SKM-1 (cell line): ENCODE results near the gene ANKRD31.
"Not testable (repeated sequence)": the region's sequence is repeated elsewhere in the genome, so short reads cannot be mapped to it uniquely, and the experiment has no call there.

Source experiments
- DNase-seq: peaks from one replicate; lab custom pipeline; 2025; ENCODE audit not compliant: unreplicated experiment; lab: John Stamatoyannopoulos, UW

Gene ANKRD31, protein sequence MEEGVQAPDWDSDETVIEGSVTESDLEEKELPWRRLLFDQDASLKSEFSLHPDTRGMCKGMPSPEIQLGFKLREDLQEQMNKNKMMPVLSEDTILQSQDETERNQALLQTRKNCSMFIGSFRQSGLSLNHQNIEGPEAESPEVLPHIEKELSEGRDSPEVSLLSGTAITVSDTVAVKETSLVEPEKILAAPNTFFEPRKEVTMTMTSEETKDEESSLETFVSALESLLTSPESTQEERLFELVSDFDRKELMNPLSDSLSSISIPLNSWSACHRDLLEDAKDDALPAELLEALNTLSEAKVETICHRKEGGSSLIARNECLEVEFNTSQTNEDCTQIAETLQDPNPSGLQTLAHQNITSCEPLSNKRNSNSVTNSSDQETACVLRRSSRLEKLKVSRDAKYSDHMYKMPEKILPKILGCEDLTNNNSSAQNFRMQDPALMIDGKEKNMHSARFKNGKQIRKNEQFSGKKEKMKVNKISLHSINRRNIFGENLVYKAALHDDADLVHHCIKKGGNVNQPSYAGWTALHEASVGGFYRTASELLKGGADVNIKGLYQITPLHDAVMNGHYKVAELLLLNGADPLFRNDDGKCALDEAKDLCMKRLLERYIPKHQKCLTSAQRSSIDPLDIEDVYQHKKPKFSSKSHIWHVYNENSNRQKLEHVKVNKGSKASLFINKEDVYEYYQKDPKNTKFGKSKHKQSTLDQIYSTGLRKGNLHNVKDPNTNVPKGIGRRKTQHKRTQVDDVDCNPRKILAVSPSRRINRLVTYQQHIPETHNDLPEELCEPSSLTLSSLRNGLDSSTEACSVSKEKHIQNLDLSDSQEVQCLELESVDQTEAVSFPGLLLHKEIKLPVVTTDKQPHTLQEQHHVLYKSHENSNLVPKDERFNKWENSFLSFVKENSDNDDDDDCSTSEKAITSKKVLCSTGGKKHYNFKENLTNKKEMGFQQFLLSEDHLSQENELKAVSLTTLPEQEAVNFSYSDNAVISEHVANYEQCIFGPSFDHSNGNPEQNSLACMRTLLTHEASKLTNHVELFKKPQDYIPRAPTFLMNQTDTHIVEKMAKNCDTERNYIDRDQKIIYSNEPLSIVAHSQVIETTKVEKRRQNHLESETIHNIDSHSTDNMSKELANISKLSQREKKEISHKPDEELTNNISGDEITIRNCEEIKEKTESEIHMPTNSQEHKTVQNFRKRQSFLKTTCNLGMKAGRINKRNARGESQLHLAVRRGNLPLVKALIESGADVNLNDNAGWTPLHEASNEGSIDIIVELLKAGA (N-terminal part only)

GRCh38 chr5:75236322-75237316 is at the start of gene ANKRD31:
ANKRD31 (minus strand) TSS chr5:75236878; CDS start chr5:75236686, 192 bp downstream.
- DNase-seq: peak; percentile 52

- DNase-seq: no peak
Measured at GRCh38 chr5:75286211-75286773, 49.6 kb upstream of the ANKRD31 start.

- DNase-seq: no peak
Measured at GRCh38 chr5:75282581-75282980, 45.9 kb upstream of the ANKRD31 start.

GRCh38 chr5:75281716-75282465 is 45.2 kb upstream of the ANKRD31 start:
- no peak for DNase-seq

- DNase-seq: no peak
Measured at GRCh38 chr5:75279321-75279720, 42.6 kb upstream of the ANKRD31 start.

- DNase-seq: no peak
Measured at GRCh38 chr5:75277463-75277862, 40.8 kb upstream of the ANKRD31 start.

DNA sequence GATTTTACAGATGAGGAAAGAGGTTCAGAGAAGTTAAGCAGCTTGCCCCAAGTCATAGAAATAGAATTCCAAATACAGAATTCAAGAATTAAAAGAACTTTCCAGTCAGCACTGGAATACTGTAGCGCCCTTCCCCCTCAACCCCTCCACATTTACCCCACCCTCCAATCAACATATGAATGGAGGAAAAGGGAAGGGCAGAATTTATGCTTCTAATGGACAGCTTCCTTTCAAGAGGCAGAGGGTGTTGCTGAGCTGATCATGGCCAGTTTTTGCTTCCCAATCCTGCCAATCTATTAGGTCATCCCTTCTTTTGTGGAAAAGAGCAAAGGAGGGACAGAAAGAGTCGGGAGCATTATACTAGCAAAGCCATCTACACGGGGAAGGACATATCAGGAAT is 39.1 kb upstream of the ANKRD31 start:
- DNase-seq: no peak

- no peak for DNase-seq
Measured at GRCh38 chr5:75275147-75275546, 38.5 kb upstream of the ANKRD31 start.

GRCh38 chr5:75274486-75274885 is 37.8 kb upstream of the ANKRD31 start:
- DNase-seq: no peak

DNA sequence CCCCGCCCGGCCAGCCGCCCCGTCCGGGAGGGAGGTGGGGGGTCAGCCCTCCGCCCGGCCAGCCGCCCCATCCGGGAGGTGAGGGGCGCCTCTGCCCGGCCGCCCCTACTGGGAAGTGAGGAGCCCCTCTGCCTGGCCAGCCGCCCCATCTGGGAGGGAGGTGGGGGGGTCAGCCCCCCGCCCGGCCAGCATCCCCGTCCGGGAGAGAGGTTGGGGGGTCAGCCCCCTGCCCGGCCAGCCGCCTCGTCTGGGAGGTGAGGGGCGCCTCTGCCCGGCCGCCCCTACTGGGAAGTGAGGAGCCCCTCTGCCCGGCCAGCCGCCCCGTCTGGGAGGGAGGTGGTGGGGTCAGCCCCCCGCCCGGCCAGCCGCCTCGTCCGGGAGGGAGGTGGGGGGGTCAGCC is 33.9 kb upstream of the ANKRD31 start:
- not testable (repeated sequence) for DNase-seq

GRCh38 chr5:75265731-75266130 is 29.1 kb upstream of the ANKRD31 start:
- no peak for DNase-seq

DNA sequence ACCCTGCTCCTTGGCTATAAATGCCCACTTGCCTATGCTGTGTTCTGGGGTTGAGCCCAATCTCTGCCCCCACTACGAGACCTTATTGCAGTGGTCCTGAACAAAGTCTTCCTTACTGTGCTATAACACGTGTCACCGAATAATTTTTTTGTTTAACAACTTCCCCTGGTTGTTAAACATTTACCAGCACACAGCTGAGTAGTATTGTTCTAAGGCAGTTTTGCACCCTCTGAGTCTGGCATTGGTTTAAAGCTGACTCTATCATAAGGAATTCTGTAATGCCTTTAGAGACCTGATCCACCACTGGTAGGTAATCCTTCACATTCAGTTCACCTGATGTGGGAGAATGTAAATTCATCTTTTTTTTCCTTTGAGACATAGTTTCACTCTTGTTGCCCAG is 25.6 kb upstream of the ANKRD31 start:
- no peak for DNase-seq

- DNase-seq: no peak
Measured at GRCh38 chr5:75260708-75261107, 24.0 kb upstream of the ANKRD31 start.

- not testable (repeated sequence) for DNase-seq
Measured at GRCh38 chr5:75250452-75250851, 13.8 kb upstream of the ANKRD31 start.

- DNase-seq: no peak
Measured at GRCh38 chr5:75245023-75245422, 8.3 kb upstream of the ANKRD31 start.

DNA sequence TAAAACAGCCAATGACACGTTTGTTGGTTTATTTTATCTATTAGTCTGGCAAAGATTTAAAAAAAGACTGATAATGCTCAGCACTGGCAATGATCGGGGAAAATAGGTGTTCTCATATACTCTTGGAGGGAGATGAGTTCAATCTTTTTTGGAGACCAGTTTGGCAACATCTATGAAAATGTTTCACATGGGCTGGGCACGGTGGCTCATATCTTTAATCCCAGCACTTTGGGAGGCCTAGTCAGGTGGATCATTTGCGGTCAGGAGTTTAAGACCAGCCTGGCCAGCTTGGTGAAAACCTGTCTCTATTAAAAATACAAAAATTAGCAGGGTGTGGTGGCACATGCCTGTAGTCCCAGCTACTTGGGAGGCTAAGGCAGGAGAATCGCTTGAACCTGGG is 6.8 kb upstream of the ANKRD31 start:
- DNase-seq: no peak

DNA sequence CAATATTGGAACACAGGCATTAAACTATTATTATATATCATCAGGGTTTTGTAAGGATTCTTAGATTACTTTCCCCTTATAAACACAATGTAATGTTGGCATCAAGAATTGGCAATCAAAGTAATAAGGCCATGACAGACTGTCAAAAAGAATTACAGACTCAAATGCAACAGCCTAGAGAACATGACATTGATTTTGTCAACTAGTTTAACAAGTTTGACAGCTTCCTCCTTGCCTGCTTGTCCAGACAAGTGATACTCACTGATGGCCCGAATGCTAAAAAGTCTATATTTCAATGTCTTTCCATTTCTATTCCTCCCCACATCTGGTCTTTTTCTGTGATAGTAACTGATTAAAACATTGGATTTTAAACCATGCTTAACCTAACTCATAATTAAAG is 6.4 kb upstream of the ANKRD31 start:
- DNase-seq: no peak

- no peak for DNase-seq
Measured at GRCh38 chr5:75242067-75242466, 5.4 kb upstream of the ANKRD31 start.

DNA sequence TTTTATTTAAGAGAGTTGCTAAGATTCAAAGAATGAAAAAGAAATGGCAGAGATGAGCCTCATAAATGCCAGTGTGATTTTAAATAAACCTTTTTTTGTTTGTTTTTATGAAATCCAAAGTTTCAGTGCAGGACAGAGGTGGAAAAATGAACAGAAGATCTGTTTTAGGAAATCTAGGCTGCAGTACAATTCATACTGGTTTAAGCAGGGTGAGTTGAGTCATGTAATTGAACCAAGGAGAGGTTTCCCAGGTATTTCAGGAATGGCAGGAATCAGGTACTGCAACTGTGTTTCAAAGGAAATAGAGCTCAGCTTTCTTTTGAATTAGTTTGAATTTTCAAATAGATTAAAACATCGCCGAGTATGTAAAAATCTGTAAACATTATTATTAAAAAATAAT is 3.0 kb upstream of the ANKRD31 start:
- DNase-seq: no peak
